Activated T-cell treated with anti-CD3 and anti-CD28 coated beads, Interleukin-2, amount 50 U/mL, for 4 hours (primary cell): ENCODE data around the gene COL26A1. TPM values are rescaled to one million over a fixed set of nuclear protein-coding genes. Genes with fewer than 3 reads are reported as not detected.

Experiments used
- ATAC-seq, 2 donors: fragments of 200-7000 bp; cut with Tn5 transposase; one replicate each; pipeline ENCODE4 v1.10.0; 2021
- DNase-seq: peaks from one replicate; pipeline ENCODE4 v3.0.0-alpha.2; 2020
- H3K27me3 Mint-ChIP-seq: one replicate; pipeline ENCODE4 v1.8.0; 2021; ENCODE audit warnings: low read depth, mixed read lengths
- H3K36me3 Mint-ChIP-seq: one replicate; pipeline ENCODE4 v1.8.0; 2022; ENCODE audit warnings: mixed read lengths; ENCODE audit not compliant: insufficient read depth
- H3K4me1 Mint-ChIP-seq: one replicate; pipeline ENCODE4 v1.8.0; 2021; ENCODE audit warnings: low read depth, mixed read lengths
- H3K4me3 Mint-ChIP-seq: one replicate; pipeline ENCODE4 v1.8.0; 2021; ENCODE audit warnings: mild to moderate bottlenecking, moderate library complexity, mixed read lengths
- H3K9me3 Mint-ChIP-seq: one replicate; pipeline ENCODE4 v1.8.0; 2021; ENCODE audit warnings: mixed read lengths
- total RNA-seq, 3 donors: library from RNA; stranded (reverse); gene quantifications; one replicate each; pipeline ENCODE4 v1.2.1, GENCODE V29; 2021

Gene COL26A1
- total RNA-seq, 3 donors from 2014 or later: 0.05 TPM; not detected in 2

DNA sequence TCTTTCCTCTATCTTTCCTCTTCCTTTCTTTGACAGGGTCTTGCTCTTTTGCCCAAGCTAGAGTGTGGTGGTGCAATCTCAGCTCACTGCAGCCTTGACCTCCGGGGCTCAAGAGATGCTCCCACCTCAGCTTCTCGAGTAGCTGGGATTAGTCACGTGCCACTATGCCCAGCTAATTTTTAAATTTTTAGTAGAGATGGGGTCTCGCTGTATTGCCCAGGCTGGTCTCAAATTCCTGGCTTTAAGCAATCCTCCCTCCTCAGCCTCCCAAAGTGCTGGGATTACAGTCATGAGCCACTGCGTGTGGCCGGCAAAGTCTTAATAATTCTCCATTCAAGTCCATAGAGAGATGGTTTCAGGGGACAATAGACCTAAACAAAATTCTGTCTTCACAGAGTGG is 40.2 kb downstream of the COL26A1 start:
- ATAC-seq: no peak
- Mint-ChIP-seq H3K4me1 (no peaks in the 10 kb centered on the region), H3K9me3 (no peaks in the 10 kb centered on the region), H3K27me3 (peaks cover 34% of the 10 kb centered on the region), H3K36me3 (no peaks in the 10 kb centered on the region), H3K4me3 (no peak overlapping the region)
- DNase-seq: no peak

- H3K4me3 Mint-ChIP-seq: no peak overlapping the region
- H3K36me3 Mint-ChIP-seq: peaks cover 2% of the 10 kb centered on the region
- ATAC-seq: no peak
- no peaks in the 10 kb centered on the region for H3K4me1 Mint-ChIP-seq
- peaks cover 21% of the 10 kb centered on the region for H3K27me3 Mint-ChIP-seq
- no peak for DNase-seq
- peaks cover 13% of the 10 kb centered on the region for H3K9me3 Mint-ChIP-seq
These were observed 42.9 kb downstream of the COL26A1 start for GRCh38 chr7:101405474-101406067.

DNA sequence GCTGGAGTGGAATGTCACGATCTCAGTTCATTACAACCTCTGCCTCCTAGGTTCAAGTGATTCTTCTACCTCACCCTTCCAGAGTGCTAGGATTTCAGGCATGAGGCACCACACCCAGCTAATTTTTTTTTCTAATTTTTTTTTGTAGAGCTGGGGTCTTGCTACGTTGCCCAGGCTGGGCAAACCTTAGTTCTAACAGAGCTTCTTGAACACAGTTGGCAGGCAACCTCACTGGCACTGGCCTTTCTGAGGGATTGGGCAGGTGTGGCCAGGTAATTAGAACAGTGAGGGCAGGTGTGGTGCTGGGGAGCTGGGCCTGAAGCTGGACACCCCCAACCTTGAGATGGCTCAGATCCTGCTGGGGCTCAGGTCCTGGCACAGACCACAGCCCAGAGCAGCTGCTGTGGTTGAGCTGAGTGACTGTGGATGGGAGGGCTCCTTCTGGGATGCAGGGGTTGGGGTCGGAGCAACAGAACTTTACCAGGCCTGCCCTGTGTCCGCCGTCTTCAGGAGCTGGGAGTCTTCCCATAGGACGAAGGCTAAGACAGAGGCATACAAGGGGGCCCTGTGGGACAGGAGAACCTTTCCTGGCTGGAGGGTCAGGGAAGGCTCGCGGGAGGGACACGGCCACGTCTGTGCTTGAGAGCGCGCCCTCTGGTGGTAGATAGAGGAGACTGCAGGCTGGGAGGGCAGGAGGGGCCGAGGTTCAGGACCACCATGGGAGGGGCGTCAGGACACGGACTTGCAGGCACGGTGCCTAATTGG is 48.2 kb downstream of the COL26A1 start:
- DNase-seq: peak; percentile 21
- peaks cover 7% of the 10 kb centered on the region for H3K4me1 Mint-ChIP-seq
- peak; percentile 46 to 65 for ATAC-seq
- no peak overlapping the region for H3K4me3 Mint-ChIP-seq
- H3K36me3 Mint-ChIP-seq: peaks cover 2% of the 10 kb centered on the region
- peaks cover 2% of the 10 kb centered on the region for H3K27me3 Mint-ChIP-seq
- H3K9me3 Mint-ChIP-seq: peaks cover 13% of the 10 kb centered on the region

GRCh38 chr7:101411508-101411874 is 48.8 kb downstream of the COL26A1 start:
- ATAC-seq: peak in 1 of 2 donors; percentile 34
- Mint-ChIP-seq H3K4me3 (no peak overlapping the region), H3K36me3 (peaks cover 2% of the 10 kb centered on the region), H3K4me1 (peaks cover 7% of the 10 kb centered on the region), H3K27me3 (peaks cover 2% of the 10 kb centered on the region), H3K9me3 (peaks cover 13% of the 10 kb centered on the region)
- no peak for DNase-seq

DNA sequence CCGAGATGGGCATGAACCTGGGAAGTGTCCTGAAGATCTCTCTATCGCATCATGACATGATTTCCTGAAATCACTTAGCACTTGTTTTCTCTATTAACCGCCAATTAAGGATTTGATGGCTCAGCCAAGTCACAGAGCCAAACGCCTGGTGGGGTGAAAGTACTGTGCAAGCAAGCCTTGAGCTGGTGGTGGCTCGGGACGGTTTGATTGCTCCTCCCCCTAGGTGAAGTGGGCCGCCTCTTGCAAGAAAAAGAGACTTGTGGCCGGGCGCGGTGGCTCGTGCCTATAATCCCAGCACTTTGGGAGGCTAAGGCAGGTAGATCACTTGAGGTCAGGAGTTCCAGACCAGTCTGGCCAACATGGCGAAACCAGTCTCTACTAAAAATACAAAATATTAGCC is 50.3 kb downstream of the COL26A1 start:
- Mint-ChIP-seq H3K27me3 (peaks cover 2% of the 10 kb centered on the region), H3K36me3 (peaks cover 2% of the 10 kb centered on the region), H3K4me3 (no peak overlapping the region), H3K9me3 (peaks cover 13% of the 10 kb centered on the region), H3K4me1 (peaks cover 7% of the 10 kb centered on the region)
- DNase-seq: no peak
- ATAC-seq: no peak

- Mint-ChIP-seq H3K4me1 (no peaks in the 10 kb centered on the region), H3K36me3 (no peaks in the 10 kb centered on the region), H3K27me3 (peaks cover 14% of the 10 kb centered on the region), H3K4me3 (no peak overlapping the region), H3K9me3 (no peaks in the 10 kb centered on the region)
- no peak for DNase-seq
- no peak for ATAC-seq
These were observed 56.0 kb downstream of the COL26A1 start for GRCh38 chr7:101418694-101419093.

- Mint-ChIP-seq H3K36me3 (no peaks in the 10 kb centered on the region), H3K4me3 (no peak overlapping the region), H3K9me3 (no peaks in the 10 kb centered on the region), H3K27me3 (peaks cover 14% of the 10 kb centered on the region), H3K4me1 (no peaks in the 10 kb centered on the region)
- no peak for ATAC-seq
- no peak for DNase-seq
These were observed 57.2 kb downstream of the COL26A1 start for GRCh38 chr7:101419831-101420230.

- H3K9me3 Mint-ChIP-seq: no peaks in the 10 kb centered on the region
- DNase-seq (no peak), ATAC-seq (no peak)
- no peaks in the 10 kb centered on the region for H3K4me1 Mint-ChIP-seq
- H3K27me3 Mint-ChIP-seq: peaks cover 14% of the 10 kb centered on the region
- H3K4me3 Mint-ChIP-seq: no peak overlapping the region
- no peaks in the 10 kb centered on the region for H3K36me3 Mint-ChIP-seq
These were observed 57.8 kb downstream of the COL26A1 start for GRCh38 chr7:101420436-101420835.

DNA sequence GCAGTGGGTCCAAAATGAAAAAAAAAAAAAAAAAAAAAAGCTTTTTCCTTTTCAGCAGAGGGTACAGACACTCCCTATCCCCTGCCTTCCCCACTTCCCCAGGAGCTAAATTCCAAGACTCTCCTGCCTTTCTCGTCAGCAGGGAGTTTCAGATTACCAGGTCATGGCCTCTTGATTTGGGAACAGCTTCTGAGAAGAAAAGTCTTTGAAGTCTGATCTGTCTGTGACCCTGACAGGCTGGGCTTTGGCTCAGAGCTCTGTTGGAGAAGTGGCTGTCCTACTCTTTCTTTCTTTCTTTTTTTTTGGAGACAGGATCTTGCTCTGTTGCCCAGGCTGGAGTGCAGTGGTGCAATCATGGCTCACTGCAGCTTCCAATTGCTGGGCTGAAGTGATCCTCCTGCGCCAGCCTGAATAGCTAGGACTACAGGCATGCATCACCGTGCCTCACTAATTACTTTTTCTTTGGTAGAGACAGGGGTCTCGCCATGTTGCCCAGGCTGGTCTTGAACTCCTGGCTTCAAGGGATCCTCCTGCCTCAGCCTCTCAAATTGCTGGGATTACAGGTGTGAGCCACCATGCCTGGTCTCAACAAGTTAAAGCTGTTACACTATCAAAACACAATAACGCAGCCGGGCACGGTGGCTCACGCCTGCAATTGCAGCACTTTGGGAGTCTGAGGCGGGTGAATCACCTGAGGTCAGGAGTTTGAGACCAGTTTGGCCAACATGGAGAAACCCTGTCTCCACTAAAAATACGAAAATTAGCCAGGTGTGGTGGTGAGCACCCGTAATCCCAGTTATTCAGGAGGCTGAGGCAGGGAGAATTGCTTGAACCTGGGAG is 59.9 kb downstream of the COL26A1 start:
- Mint-ChIP-seq H3K4me3 (no peak overlapping the region), H3K36me3 (no peaks in the 10 kb centered on the region), H3K4me1 (no peaks in the 10 kb centered on the region), H3K9me3 (no peaks in the 10 kb centered on the region), H3K27me3 (peaks cover 14% of the 10 kb centered on the region)
- ATAC-seq: no peak
- no peak for DNase-seq

GRCh38 chr7:101426303-101427011 is 63.8 kb downstream of the COL26A1 start:
- no peak overlapping the region for H3K4me3 Mint-ChIP-seq
- ATAC-seq (no peak), DNase-seq (no peak)
- peaks cover 3% of the 10 kb centered on the region for H3K27me3 Mint-ChIP-seq
- H3K9me3 Mint-ChIP-seq: no peaks in the 10 kb centered on the region
- H3K36me3 Mint-ChIP-seq: no peaks in the 10 kb centered on the region
- peaks cover 5% of the 10 kb centered on the region for H3K4me1 Mint-ChIP-seq

DNA sequence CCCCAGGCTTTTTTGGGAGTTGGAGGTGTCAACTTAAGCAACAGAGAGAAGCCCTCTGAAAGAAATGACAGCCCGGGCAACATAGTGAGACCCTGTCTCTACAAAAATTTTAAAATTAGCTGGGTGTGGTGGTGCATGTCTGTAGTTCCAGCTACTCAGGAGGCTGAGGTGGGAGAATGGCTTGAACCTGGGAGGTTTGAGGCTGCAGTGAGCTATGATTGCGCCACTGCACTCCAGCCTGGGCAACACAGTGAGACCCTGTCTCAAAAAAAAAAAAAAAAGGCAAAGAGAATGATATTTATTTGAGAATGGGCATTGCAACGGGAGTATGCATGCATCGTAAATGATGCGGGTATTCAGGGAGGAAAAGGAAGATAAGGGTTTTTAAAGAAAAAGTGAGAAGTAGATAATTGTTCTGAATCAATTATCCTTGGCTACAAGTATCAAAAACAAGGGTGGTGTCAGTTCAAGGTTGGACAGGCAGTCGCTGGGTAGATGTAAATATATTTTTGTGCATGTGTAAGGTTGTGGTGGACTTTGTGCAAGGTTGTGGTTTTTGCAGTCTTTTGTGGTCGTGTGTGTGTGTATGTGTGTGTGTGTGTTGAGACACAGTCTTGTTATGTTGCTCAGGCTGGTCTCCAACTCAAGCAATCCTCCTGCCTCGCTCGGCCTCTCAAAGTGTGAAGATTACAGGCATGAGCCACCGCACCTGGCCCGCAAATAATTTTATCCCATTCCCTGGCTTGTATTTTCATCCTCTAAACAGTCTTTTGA is 65.6 kb downstream of the COL26A1 start:
- DNase-seq (no peak), ATAC-seq (no peak)
- Mint-ChIP-seq H3K4me1 (peaks cover 5% of the 10 kb centered on the region), H3K36me3 (no peaks in the 10 kb centered on the region), H3K27me3 (peaks cover 9% of the 10 kb centered on the region), H3K9me3 (no peaks in the 10 kb centered on the region), H3K4me3 (no peak overlapping the region)

DNA sequence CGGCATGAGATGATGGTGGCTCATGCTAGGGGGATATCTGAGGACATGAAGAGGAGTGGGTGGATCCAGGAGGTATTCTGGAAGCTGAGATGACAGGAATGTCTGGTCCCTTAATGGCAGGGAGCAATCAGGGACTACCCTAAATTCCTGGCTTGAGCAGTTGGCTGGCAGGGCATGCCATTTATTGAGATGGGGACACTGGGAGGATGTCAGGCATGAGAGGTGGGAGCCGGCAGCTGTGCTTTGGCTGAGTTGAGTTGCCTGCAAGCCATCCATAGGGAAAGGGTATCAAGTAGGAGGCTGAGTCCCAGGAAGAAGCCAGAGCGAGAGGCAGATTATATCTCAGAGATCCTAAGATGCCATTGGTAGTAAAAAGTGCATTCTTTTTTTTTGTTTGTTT is 69.6 kb downstream of the COL26A1 start:
- Mint-ChIP-seq H3K27me3 (peaks cover 32% of the 10 kb centered on the region), H3K4me3 (no peak overlapping the region), H3K36me3 (no peaks in the 10 kb centered on the region), H3K4me1 (peaks cover 5% of the 10 kb centered on the region), H3K9me3 (no peaks in the 10 kb centered on the region)
- ATAC-seq (no peak), DNase-seq (no peak)

- Mint-ChIP-seq H3K36me3 (no peaks in the 10 kb centered on the region), H3K9me3 (no peaks in the 10 kb centered on the region), H3K4me1 (no peaks in the 10 kb centered on the region), H3K4me3 (no peak overlapping the region), H3K27me3 (peaks cover 36% of the 10 kb centered on the region)
- no peak for DNase-seq
- no peak for ATAC-seq
These were observed 71.0 kb downstream of the COL26A1 start for GRCh38 chr7:101433688-101434087.
